SK-N-MC (cell line): Measurements from ENCODE around the gene DBP.
A peak's percentile ranks its signal among the peaks of the same experiment; 100 is the strongest.

Source experiments
- DNase-seq: peaks from one replicate; pipeline ENCODE4 v3.0.0-alpha.2; 2011; ENCODE audit warnings: low read depth, low spot score
- H3K27ac ChIP-seq: fragments of 200-600 bp; sonication (generic); 2 replicates; pipeline ENCODE4 v1.5.1; 2016; ENCODE audit warnings: mixed run types
- H3K36me3 ChIP-seq: fragments of 200-600 bp; sonication (generic); 2 replicates; pipeline ENCODE4 v1.6.1; 2017; ENCODE audit warnings: antibody characterized with exemption, low read length, mixed read lengths; ENCODE audit not compliant: insufficient read depth
- H3K4me3 ChIP-seq: fragments of 200-600 bp; sonication (generic); 2 replicates; pipeline ENCODE4 v1.5.1; 2016
- H3K9ac ChIP-seq: fragments of 200-600 bp; sonication (generic); 2 replicates; pipeline ENCODE4 v1.8.0; 2017; ENCODE audit warnings: mixed run types, mixed read lengths; ENCODE audit not compliant: insufficient read length
- H3K9me3 ChIP-seq: fragments of 200-600 bp; sonication (generic); 2 replicates; pipeline ENCODE4 v1.6.1; 2017; ENCODE audit warnings: low read depth, mild to moderate bottlenecking, antibody characterized with exemption, low read length, moderate library complexity, mixed read lengths
- EZH2 ChIP-seq: fragments of 200-600 bp; sonication (generic); IDR thresholded peaks from one replicate; pipeline ENCODE4 v1.6.1; 2017; ENCODE audit warnings: antibody characterized with exemption
- FOXP2 ChIP-seq: optimal IDR thresholded peaks from 2 replicates; pipeline ENCODE3; 2011; ENCODE audit warnings: mild to moderate bottlenecking, moderate library complexity; ENCODE audit not compliant: insufficient read depth; ENCODE audit errors: extremely low read length, control extremely low read depth
- POLR2AphosphoS5 ChIP-seq: IDR thresholded peaks from 2 replicates; pipeline ENCODE4 v1.6.1; 2012; ENCODE audit warnings: mild to moderate bottlenecking, low read depth, low read length, borderline replicate concordance

The DBP gene

GRCh38 chr19:48596237-48596636 is 40.9 kb downstream of the DBP start:
- TF ChIP-seq EZH2 (no peak), FOXP2 (no peak), POLR2AphosphoS5 (no peak)
- no peak overlapping the region for H3K4me3 ChIP-seq
- DNase-seq, result no peak
- H3K27ac ChIP-seq, result no peak overlapping the region
- H3K9me3 ChIP-seq, result no peaks in the 10 kb centered on the region
- H3K36me3 ChIP-seq, result no peaks in the 10 kb centered on the region
- H3K9ac ChIP-seq, result no peak overlapping the region

GRCh38 chr19:48595833-48596232 is 41.3 kb downstream of the DBP start:
- H3K27ac ChIP-seq, result no peak overlapping the region
- H3K36me3 ChIP-seq, result no peaks in the 10 kb centered on the region
- no peak overlapping the region for H3K4me3 ChIP-seq
- no peak overlapping the region for H3K9ac ChIP-seq
- DNase-seq, result no peak
- no peaks in the 10 kb centered on the region for H3K9me3 ChIP-seq
- TF ChIP-seq FOXP2 (no peak), EZH2 (no peak), POLR2AphosphoS5 (no peak)

- no peaks in the 10 kb centered on the region for H3K36me3 ChIP-seq
- no peak for TF ChIP-seq EZH2
- TF ChIP-seq POLR2AphosphoS5, result no peak
- no peak for TF ChIP-seq FOXP2
- H3K27ac ChIP-seq, result no peak overlapping the region
- H3K9ac ChIP-seq, result no peak overlapping the region
- no peak overlapping the region for H3K4me3 ChIP-seq
- H3K9me3 ChIP-seq, result no peaks in the 10 kb centered on the region
- no peak for DNase-seq
Measured at GRCh38 chr19:48595171-48595570, 42.0 kb downstream of the DBP start.

- H3K36me3 ChIP-seq, result no peaks in the 10 kb centered on the region
- DNase-seq, result no peak
- H3K9me3 ChIP-seq, result no peaks in the 10 kb centered on the region
- no peak overlapping the region for H3K9ac ChIP-seq
- TF ChIP-seq POLR2AphosphoS5 (no peak), EZH2 (no peak), FOXP2 (no peak)
- no peak overlapping the region for H3K27ac ChIP-seq
- H3K4me3 ChIP-seq, result no peak overlapping the region
Measured at GRCh38 chr19:48591021-48591420, 46.2 kb downstream of the DBP start.

- peak overlapping the region; percentile 79 for H3K4me3 ChIP-seq
- no peak overlapping the region for H3K9ac ChIP-seq
- DNase-seq, result no peak
- H3K9me3 ChIP-seq, result no peaks in the 10 kb centered on the region
- no peak overlapping the region for H3K27ac ChIP-seq
- TF ChIP-seq FOXP2 (no peak), POLR2AphosphoS5 (no peak), EZH2 (no peak)
- H3K36me3 ChIP-seq, result no peaks in the 10 kb centered on the region
Measured at GRCh38 chr19:48588670-48589401, 48.3 kb downstream of the DBP start.

- Histone ChIP-seq H3K4me3 (no peak overlapping the region), H3K27ac (no peak overlapping the region), H3K9ac (no peak overlapping the region), H3K36me3 (no peaks in the 10 kb centered on the region), H3K9me3 (no peaks in the 10 kb centered on the region)
- TF ChIP-seq EZH2 (no peak), POLR2AphosphoS5 (no peak), FOXP2 (no peak)
- DNase-seq, result no peak
Measured at GRCh38 chr19:48587387-48587786, 49.8 kb downstream of the DBP start.

GRCh38 chr19:48582168-48582567 is 55.0 kb downstream of the DBP start:
- Histone ChIP-seq H3K4me3 (no peak overlapping the region), H3K36me3 (no peaks in the 10 kb centered on the region), H3K27ac (no peak overlapping the region), H3K9me3 (no peaks in the 10 kb centered on the region), H3K9ac (no peak overlapping the region)
- no peak for TF ChIP-seq POLR2AphosphoS5
- DNase-seq, result no peak
